H1 (cell line): ENCODE measurements around the gene PPP1R9A. TPM values are rescaled to one million over a fixed set of nuclear protein-coding genes. Genes with fewer than 3 reads are reported as not detected.

Source experiments
- BACH1 ChIP-seq: IDR thresholded peaks from 2 replicates; pipeline ENCODE4 v1.6.1; 2012; ENCODE audit warnings: low read length, improper control_type of control experiment
- BCL11A ChIP-seq, 2 experiments: IDR thresholded peaks; one replicate each; pipeline ENCODE4 v1.6.1; 2011; ENCODE audit warnings: low read depth in 2 of 2, low read length in 2 of 2, mild to moderate bottlenecking in 2 of 2
- EP300 ChIP-seq, 2 experiments: IDR thresholded peaks; 1 replicate in 1 of 2; 2 replicates in 1 of 2; pipeline ENCODE4 v1.6.1; 2011 to 2012; ENCODE audit warnings: low read depth in 2 of 2, low read length in 2 of 2, mild to moderate bottlenecking in 2 of 2, borderline replicate concordance in 1 of 2, inconsistent platforms in 1 of 2, moderate library complexity in 1 of 2
- KDM5A ChIP-seq: fragments of 200-600 bp; IDR thresholded peaks from 2 replicates; pipeline ENCODE4 v1.7.1; 2012; ENCODE audit warnings: mild to moderate bottlenecking, low read length, inconsistent platforms, mixed read lengths
- MAFK ChIP-seq: IDR thresholded peaks from 2 replicates; pipeline ENCODE4 v1.6.1; 2012; ENCODE audit warnings: low read depth, mild to moderate bottlenecking, improper control_type of control experiment, low read length
- RXRA ChIP-seq: IDR thresholded peaks from 2 replicates; pipeline ENCODE4 v1.6.1; 2011; ENCODE audit warnings: low read depth, mild to moderate bottlenecking, low read length, moderate library complexity; ENCODE audit not compliant: insufficient read depth
- TBP ChIP-seq: IDR thresholded peaks from 2 replicates; pipeline ENCODE4 v1.6.1; 2011; ENCODE audit warnings: low read depth, low read length, improper control_type of control experiment
- TEAD4 ChIP-seq: IDR thresholded peaks from 2 replicates; pipeline ENCODE4 v1.6.1; 2012; ENCODE audit warnings: low read depth, low read length, inconsistent platforms, mixed read lengths
- polyA plus RNA-seq, 7 experiments: library from polyadenylated mRNA; depleted of rRNA in 3 of 7; stranded (reverse) in 5 of 7; unstranded in 2 of 7; fragments of >200 nt in 5 of 7; fragments of 200-250 nt in 2 of 7; gene quantifications; 1 replicate in 5 of 7; 2 replicates in 1 of 7; 4 replicates in 1 of 7; pipeline versions ENCODE4 v1.2.1 to v1.2.3, GENCODE V29; 2011 to 2013; ENCODE audit warnings: missing spikeins in 2 of 7, mixed read lengths in 2 of 7
- total RNA-seq: library from RNA; stranded (reverse); fragmentation: NEBNext Ultra II Directional; extraction: Animal tissue kit (Norgen Biotek cat#: 25700); gene quantifications from 2 replicates; pipeline ENCODE4 v1.2.1, GENCODE V29; 2021

PPP1R9A gene
- total and polyA plus RNA-seq, 2 of the 8 experiments (the other 6 are each of a cell fraction or from before 2014, with no cell fraction given): 3.0 to 20.3 TPM

DNA sequence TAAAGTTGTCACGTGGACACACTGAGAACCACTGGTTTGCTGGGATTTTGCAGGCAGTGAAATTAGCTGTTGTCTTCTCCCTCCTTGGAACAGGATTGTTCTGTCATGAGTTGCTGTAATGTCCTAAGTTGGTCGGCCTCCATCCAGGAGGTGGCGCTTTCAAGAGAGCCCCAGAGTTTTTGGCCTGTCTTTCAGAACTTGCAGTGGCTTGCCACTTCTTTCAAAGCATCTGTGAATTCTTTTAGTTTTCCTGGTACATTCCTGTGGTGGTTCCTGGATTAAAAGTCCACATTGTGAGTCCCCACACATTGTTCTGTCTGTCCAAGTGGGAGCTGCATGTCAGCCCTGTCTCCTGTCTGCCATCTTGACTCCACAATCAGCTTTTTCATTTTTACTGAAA lies 283.1 kb downstream of the PPP1R9A start (continued):
- TF ChIP-seq BACH1 (no peak), RXRA (no peak), MAFK (no peak), TEAD4 (no peak), KDM5A (no peak), EP300 (IDR thresholded peaks at IDR 0.05; ENCODE audit: borderline replicate concordance in 1 of 2, low read depth in 2 of 2, low read length in 2 of 2) (no peak), TBP (no peak), BCL11A (IDR thresholded peaks at IDR 0.05; ENCODE audit: low read depth in 2 of 2, low read length in 2 of 2) (no peak)
